Endodermal cell (in vitro differentiated cells): ENCODE results near the gene NBR1. TPM values are rescaled to one million over a fixed set of nuclear protein-coding genes. Genes with fewer than 3 reads are reported as not detected.

Source experiments
- DNase-seq: peaks from one replicate; pipeline ENCODE4 v3.0.0-alpha.2; 2017
- H3K27ac ChIP-seq: 2 replicates; pipeline ENCODE4 v1.5.1; 2013; ENCODE audit warnings: mild to moderate bottlenecking, low read depth, low read length, moderate library complexity
- H3K27me3 ChIP-seq: 2 replicates; pipeline ENCODE4 v1.6.1; 2013; ENCODE audit warnings: mild to moderate bottlenecking, low read length, moderate library complexity; ENCODE audit not compliant: insufficient read depth, control insufficient read depth, poor library complexity, severe bottlenecking
- H3K36me3 ChIP-seq: 2 replicates; pipeline ENCODE4 v1.7.0; 2013; ENCODE audit warnings: mild to moderate bottlenecking, low read length, moderate library complexity; ENCODE audit not compliant: control insufficient read depth, insufficient read depth
- H3K4me1 ChIP-seq: one replicate; pipeline ENCODE4 v1.7.0; 2013; ENCODE audit warnings: low read length; ENCODE audit not compliant: control insufficient read depth, insufficient read depth
- H3K4me3 ChIP-seq: 2 replicates; pipeline ENCODE4 v1.5.1; 2013; ENCODE audit warnings: mild to moderate bottlenecking, low read length, moderate library complexity
- H3K9ac ChIP-seq: 2 replicates; pipeline ENCODE4 v1.6.1; 2013; ENCODE audit warnings: mild to moderate bottlenecking, low read length, moderate library complexity; ENCODE audit not compliant: poor library complexity, severe bottlenecking; ENCODE audit errors: extremely low read depth
- H3K9me3 ChIP-seq: 2 replicates; pipeline ENCODE4 v1.6.1; 2013; ENCODE audit warnings: mild to moderate bottlenecking, low read length, moderate library complexity; ENCODE audit not compliant: control insufficient read depth
- H3K27ac Mint-ChIP-seq: 2 replicates; pipeline ENCODE4 v1.8.0; 2020; ENCODE audit warnings: mixed read lengths
- H3K27me3 Mint-ChIP-seq: 2 replicates; pipeline ENCODE4 v1.8.0; 2021; ENCODE audit warnings: mild to moderate bottlenecking, mixed read lengths; ENCODE audit not compliant: insufficient read depth
- H3K36me3 Mint-ChIP-seq: 2 replicates; pipeline ENCODE4 v1.8.0; 2020; ENCODE audit warnings: low read depth, mixed read lengths
- H3K4me1 Mint-ChIP-seq: 2 replicates; pipeline ENCODE4 v1.8.0; 2020; ENCODE audit warnings: mixed read lengths
- H3K4me3 Mint-ChIP-seq: 2 replicates; pipeline ENCODE4 v1.8.0; 2020; ENCODE audit warnings: mild to moderate bottlenecking, moderate library complexity, mixed read lengths
- H3K9me3 Mint-ChIP-seq: 2 replicates; pipeline ENCODE4 v1.8.0; 2020; ENCODE audit warnings: mild to moderate bottlenecking, mixed read lengths
- WGBS, 2 experiments: methylation state at CpG; one replicate each; pipeline versions ENCODE4 v1.1.5 to v1.1.7; 2013; ENCODE audit warnings: missing lambda C conversion rate in 2 of 2, mixed read lengths in 1 of 2; ENCODE audit not compliant: insufficient coverage in 1 of 2, insufficient read length in 1 of 2; 5-methylcytosine and 5-hydroxymethylcytosine counted together
- total RNA-seq, 2 donors: library from RNA; stranded (reverse); fragmentation: NEBNext Ultra II Directional in 1 of 2; extraction: Animal tissue kit (Norgen Biotek cat#: 25700) in 1 of 2; gene quantifications; 2 replicates in 1 of 2; 3 replicates in 1 of 2; pipeline ENCODE4 v1.2.1, GENCODE V29; 2021
- TF ChIP-seq, protein P1 (sequence below): fragments of 200-600 bp; sonication (generic); conservative IDR thresholded peaks from 2 replicates; pipeline ENCODE4 v1.5.0; 2021; ENCODE audit warnings: antibody characterized with exemption, mild to moderate bottlenecking

NBR1 gene
- total RNA-seq, 2 donors from 2014 or later: 53.2 to 55.7 TPM

DNA sequence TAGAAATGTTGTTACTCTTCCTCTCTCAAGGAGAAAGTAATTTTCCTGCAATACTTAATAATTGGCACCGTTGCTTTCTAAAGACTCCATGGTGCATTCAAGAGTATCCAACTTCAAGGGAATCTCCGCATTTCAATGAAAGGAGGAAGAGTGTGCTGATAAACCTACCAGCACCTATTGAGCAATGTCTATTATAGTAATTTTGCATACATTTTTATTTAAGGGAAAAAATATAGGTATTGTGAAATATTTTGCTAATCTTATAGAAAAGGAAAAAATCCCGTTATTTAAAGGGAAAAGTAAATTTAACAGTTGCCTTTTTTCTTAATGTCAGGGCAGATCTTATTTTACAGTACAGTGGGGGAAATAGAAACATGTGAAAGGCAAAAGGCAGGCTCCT lies 39.6 kb downstream of the NBR1 start:
- TF ChIP-seq, protein P1, sequence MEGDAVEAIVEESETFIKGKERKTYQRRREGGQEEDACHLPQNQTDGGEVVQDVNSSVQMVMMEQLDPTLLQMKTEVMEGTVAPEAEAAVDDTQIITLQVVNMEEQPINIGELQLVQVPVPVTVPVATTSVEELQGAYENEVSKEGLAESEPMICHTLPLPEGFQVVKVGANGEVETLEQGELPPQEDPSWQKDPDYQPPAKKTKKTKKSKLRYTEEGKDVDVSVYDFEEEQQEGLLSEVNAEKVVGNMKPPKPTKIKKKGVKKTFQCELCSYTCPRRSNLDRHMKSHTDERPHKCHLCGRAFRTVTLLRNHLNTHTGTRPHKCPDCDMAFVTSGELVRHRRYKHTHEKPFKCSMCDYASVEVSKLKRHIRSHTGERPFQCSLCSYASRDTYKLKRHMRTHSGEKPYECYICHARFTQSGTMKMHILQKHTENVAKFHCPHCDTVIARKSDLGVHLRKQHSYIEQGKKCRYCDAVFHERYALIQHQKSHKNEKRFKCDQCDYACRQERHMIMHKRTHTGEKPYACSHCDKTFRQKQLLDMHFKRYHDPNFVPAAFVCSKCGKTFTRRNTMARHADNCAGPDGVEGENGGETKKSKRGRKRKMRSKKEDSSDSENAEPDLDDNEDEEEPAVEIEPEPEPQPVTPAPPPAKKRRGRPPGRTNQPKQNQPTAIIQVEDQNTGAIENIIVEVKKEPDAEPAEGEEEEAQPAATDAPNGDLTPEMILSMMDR: no peak
- Histone ChIP-seq H3K27me3 (no peaks in the 10 kb centered on the region), H3K4me1 (peaks cover 8% of the 10 kb centered on the region), H3K27ac (no peak overlapping the region), H3K9ac (peak overlapping the region; percentile 76), H3K36me3 (peaks cover 37% of the 10 kb centered on the region), H3K4me3 (peak overlapping the region; percentile 81), H3K9me3 (no peaks in the 10 kb centered on the region)
- Mint-ChIP-seq H3K9me3 (no peaks in the 10 kb centered on the region), H3K27me3 (no peaks in the 10 kb centered on the region), H3K36me3 (peaks cover 47% of the 10 kb centered on the region), H3K4me1 (peaks cover 21% of the 10 kb centered on the region), H3K4me3 (peak overlapping the region; percentile 81), H3K27ac (no peak overlapping the region)
- DNase-seq: no peak
- WGBS, 2 experiments: 79 to 95% methylated on average over 2 to 3 of the region's 3 CpGs

DNA sequence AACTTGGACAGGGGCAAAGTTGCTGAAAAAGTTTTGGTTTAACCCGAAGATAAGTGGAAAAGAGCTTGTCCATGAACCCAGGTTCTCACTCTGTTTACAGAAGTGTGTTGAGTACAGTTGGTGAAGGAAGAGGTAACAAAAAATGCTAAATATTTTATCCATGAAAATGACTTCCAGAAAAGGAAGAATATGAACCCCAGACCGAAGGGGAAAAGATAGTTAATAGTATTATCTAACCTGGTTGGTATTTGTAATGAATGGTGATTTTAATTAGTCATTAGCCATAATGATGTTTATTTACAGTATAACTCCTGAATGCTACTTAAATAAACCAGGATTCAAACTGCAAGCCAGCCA lies 40.1 kb downstream of the NBR1 start:
- Histone ChIP-seq H3K27me3 (no peaks in the 10 kb centered on the region), H3K4me3 (peak overlapping the region; percentile 81), H3K36me3 (peaks cover 42% of the 10 kb centered on the region), H3K27ac (no peak overlapping the region), H3K4me1 (peaks cover 8% of the 10 kb centered on the region), H3K9me3 (no peaks in the 10 kb centered on the region), H3K9ac (peak overlapping the region; percentile 76)
- Mint-ChIP-seq H3K9me3 (no peaks in the 10 kb centered on the region), H3K4me1 (peaks cover 21% of the 10 kb centered on the region), H3K27me3 (no peaks in the 10 kb centered on the region), H3K36me3 (peaks cover 49% of the 10 kb centered on the region), H3K4me3 (peak overlapping the region; percentile 81), H3K27ac (peak overlapping the region; percentile 40)
- DNase-seq: no peak
- 88 to 91% methylated on average over 2 of the region's 2 CpGs for WGBS, 2 experiments
- TF ChIP-seq, protein P1: no peak

DNA sequence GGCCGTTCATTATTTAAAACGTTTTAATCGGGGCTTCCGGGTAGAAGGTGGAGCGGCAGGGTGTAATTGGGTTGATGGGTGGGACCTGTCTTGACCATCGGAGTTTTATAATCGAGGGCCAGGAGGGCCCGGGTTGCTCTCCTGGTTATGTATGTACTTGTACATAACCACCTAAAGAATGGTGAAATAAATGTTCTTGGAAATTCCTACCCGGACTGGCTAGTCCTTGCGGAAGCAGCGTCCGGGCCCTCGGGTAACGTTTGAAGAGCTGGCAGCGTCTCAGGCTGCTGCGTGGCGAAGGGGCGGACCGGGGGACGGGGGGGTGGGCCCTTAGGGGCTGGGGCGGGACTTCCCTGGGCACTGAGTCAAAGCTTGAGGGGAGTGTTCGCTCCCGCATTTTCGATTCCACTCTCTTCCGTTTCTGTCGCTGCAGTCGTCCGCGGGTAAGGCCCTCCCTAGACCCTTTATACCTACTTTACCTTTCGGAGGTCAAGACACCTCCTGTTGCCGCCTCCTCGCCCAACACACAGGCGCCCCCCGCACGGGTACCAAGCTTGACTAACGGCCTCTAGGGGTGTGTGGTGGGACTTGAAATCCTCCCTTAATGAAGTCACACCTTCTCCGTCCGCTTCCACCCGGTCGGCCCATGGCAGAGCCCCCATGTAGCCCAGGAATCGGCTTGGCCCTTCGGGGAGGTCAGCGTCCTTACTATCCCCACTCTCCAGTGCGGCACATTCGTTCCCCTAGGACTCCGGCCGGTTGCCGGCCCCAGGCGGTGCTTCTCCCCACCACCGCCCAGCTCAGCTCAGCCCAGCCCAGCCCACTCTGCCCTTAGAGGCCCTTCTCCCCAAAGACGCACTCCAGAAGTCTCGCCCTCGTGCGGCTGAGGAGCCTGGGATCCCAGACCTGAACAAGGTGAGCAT lies 40.7 kb downstream of the NBR1 start, which contains the start of gene TMEM106A:
TMEM106A (plus strand) TSS at position 396 of the 923 bp plus-strand sequence. CDS start 1,167 bp downstream, outside the sequence.
- Mint-ChIP-seq H3K4me3 (peak within 1 kb of the TSS; percentile 81), H3K9me3 (no peaks in the 10 kb centered on the region), H3K36me3 (peaks cover 53% of the 10 kb centered on the region), H3K27ac (peak within 1 kb of the TSS; percentile 96), H3K27me3 (no peaks in the 10 kb centered on the region), H3K4me1 (peaks cover 21% of the 10 kb centered on the region)
- no peaks in the 10 kb centered on the region for H3K9me3 ChIP-seq
- H3K27ac ChIP-seq: no peak within 1 kb of the TSS
- peak within 1 kb of the TSS; percentile 81 for H3K4me3 ChIP-seq
- H3K36me3 ChIP-seq: peaks cover 46% of the 10 kb centered on the region
- TF ChIP-seq, protein P1: peak; percentile 74
- no peaks in the 10 kb centered on the region for H3K27me3 ChIP-seq
- H3K9ac ChIP-seq: peak within 1 kb of the TSS; percentile 76
- H3K4me1 ChIP-seq: peaks cover 8% of the 10 kb centered on the region
- DNase-seq: peak; percentile 94
- 7 to 11% methylated on average over 17 to 54 of the region's 54 CpGs for WGBS, 2 experiments
